NCI-H510A (cell line): ENCODE measurements around the gene PCDHGC5.

Experiments
- DNase-seq: peaks from one replicate; lab custom pipeline; 2025; lab: John Stamatoyannopoulos, UW

PCDHGC5 gene

GRCh38 chr5:141512911-141513626 lies 24.2 kb downstream of the PCDHGC5 start:
- DNase-seq, result no peak

GRCh38 chr5:141513627-141514329 lies 24.9 kb downstream of the PCDHGC5 start:
- no peak for DNase-seq

GRCh38 chr5:141514330-141515133 lies 25.7 kb downstream of the PCDHGC5 start:
- DNase-seq, result peak; percentile 14

- DNase-seq, result no peak
These were observed 26.3 kb downstream of the PCDHGC5 start for GRCh38 chr5:141515141-141515540.

GRCh38 chr5:141515946-141516671 lies 27.2 kb downstream of the PCDHGC5 start:
- DNase-seq, result no peak

- DNase-seq, result no peak
These were observed 27.8 kb downstream of the PCDHGC5 start for GRCh38 chr5:141516672-141517025.

- DNase-seq, result no peak
These were observed 28.4 kb downstream of the PCDHGC5 start for GRCh38 chr5:141517312-141517711.

- DNase-seq, result no peak
These were observed 29.2 kb downstream of the PCDHGC5 start for GRCh38 chr5:141517880-141518617.

- DNase-seq, result no peak
These were observed 29.7 kb downstream of the PCDHGC5 start for GRCh38 chr5:141518618-141519015.

- no peak for DNase-seq
These were observed 31.0 kb downstream of the PCDHGC5 start for GRCh38 chr5:141519605-141520565.

- no peak for DNase-seq
These were observed 32.4 kb downstream of the PCDHGC5 start for GRCh38 chr5:141521244-141521781.

- no peak for DNase-seq
These were observed 33.4 kb downstream of the PCDHGC5 start for GRCh38 chr5:141522301-141522700.

- DNase-seq, result no peak
These were observed 35.1 kb downstream of the PCDHGC5 start for GRCh38 chr5:141523991-141524390.

GRCh38 chr5:141524604-141525597 lies 36.0 kb downstream of the PCDHGC5 start:
- peak; percentile 31 for DNase-seq

- DNase-seq, result no peak
These were observed 36.8 kb downstream of the PCDHGC5 start for GRCh38 chr5:141525653-141526052.

GRCh38 chr5:141527426-141527825 lies 38.5 kb downstream of the PCDHGC5 start:
- no peak for DNase-seq

- DNase-seq, result no peak
These were observed 39.6 kb downstream of the PCDHGC5 start for GRCh38 chr5:141528291-141528984.

- DNase-seq, result no peak
These were observed 40.1 kb downstream of the PCDHGC5 start for GRCh38 chr5:141529002-141529401.
